ENCODE data around the gene GTPBP3.

Gene GTPBP3

GRCh38 chr19:17390665-17391370 is 53.5 kb downstream of the GTPBP3 start:
- Histone ChIP-seq H3K27me3 (ENCODE audit: low read length) (no peaks in the 10 kb centered on the region), H3K9ac (ENCODE audit: low read length) (peak overlapping the region; percentile 49), H3K36me3 (ENCODE audit: low read length) (no peaks in the 10 kb centered on the region), H3K27ac (ENCODE audit: low read depth, low read length) (no peak overlapping the region), H3K9me2 (replicated peaks; ENCODE audit: insufficient read depth, low read length) (no peaks in the 10 kb centered on the region), H3K4me2 (ENCODE audit: low read depth, low read length, poor library complexity, severe bottlenecking) (peak overlapping the region; percentile 67), H2AFZ (ENCODE audit: low read depth, low read length, severe bottlenecking) (peak overlapping the region; percentile 44), H3K79me2 (ENCODE audit: insufficient read depth, low read length) (no peaks in the 10 kb centered on the region), H4K20me1 (ENCODE audit: low read depth, low read length) (no peaks in the 10 kb centered on the region), H3K4me3 (ENCODE audit: insufficient read depth, low read length, poor library complexity, severe bottlenecking) (peak overlapping the region; percentile 50), H3F3A (ENCODE audit: insufficient read depth) (0 out of 2 replicates have a peak, but pooled peaks cover 3% of the 10 kb centered on the region), H3K9me3 (ENCODE audit: insufficient read depth, low read length) (no peaks in the 10 kb centered on the region)
- TF ChIP-seq CTCF (IDR thresholded peaks at IDR 0.05; ENCODE audit: insufficient read depth, low read length, poor library complexity, severe bottlenecking): peak; percentile 46
- no peak for TF ChIP-seq EZH2phosphoT487 (conservative IDR thresholded peaks at IDR 0.05; ENCODE audit: low read length)

- Histone ChIP-seq H3K36me3 (ENCODE audit: low read length) (no peaks in the 10 kb centered on the region), H3F3A (ENCODE audit: insufficient read depth) (0 out of 2 replicates have a peak, but pooled peaks cover 3% of the 10 kb centered on the region), H3K9ac (ENCODE audit: low read length) (peak overlapping the region; percentile 15; the same call in 1 of the 2 replicates), H3K27me3 (ENCODE audit: low read length) (no peaks in the 10 kb centered on the region), H3K27ac (ENCODE audit: low read depth, low read length) (no peak overlapping the region), H4K20me1 (ENCODE audit: low read depth, low read length) (no peaks in the 10 kb centered on the region), H3K9me2 (replicated peaks; ENCODE audit: insufficient read depth, low read length) (no peaks in the 10 kb centered on the region), H3K9me3 (ENCODE audit: insufficient read depth, low read length) (no peaks in the 10 kb centered on the region), H2AFZ (ENCODE audit: low read depth, low read length, severe bottlenecking) (peak overlapping the region; percentile 44), H3K4me2 (ENCODE audit: low read depth, low read length, poor library complexity, severe bottlenecking) (peak overlapping the region; percentile 67), H3K79me2 (ENCODE audit: insufficient read depth, low read length) (no peaks in the 10 kb centered on the region), H3K4me3 (ENCODE audit: insufficient read depth, low read length, poor library complexity, severe bottlenecking) (peak overlapping the region; percentile 30)
- no peak for TF ChIP-seq CTCF (IDR thresholded peaks at IDR 0.05; ENCODE audit: insufficient read depth, low read length, poor library complexity, severe bottlenecking)
- no peak for TF ChIP-seq EZH2phosphoT487 (conservative IDR thresholded peaks at IDR 0.05; ENCODE audit: low read length)
Observed at GRCh38 chr19:17391371-17392151, 54.2 kb downstream of the GTPBP3 start.

Data from SU-DHL-6 (cell line).